ENCODE results near the gene TMEM158. TPM values are rescaled to one million over a fixed set of nuclear protein-coding genes. Genes with fewer than 3 reads are reported as not detected.

TMEM158 gene
- polyA plus RNA-seq, 1 donor (not counting 4 experiments of a cell fraction or from before 2014, with no cell fraction given) = 2.0 TPM

GRCh38 chr3:45224824-45225464 lies 1.1 kb downstream of the TMEM158 start:
- no peak for TF ChIP-seq EZH2 (IDR thresholded peaks at IDR 0.05; ENCODE audit: low read length)
- TF ChIP-seq, protein P1, sequence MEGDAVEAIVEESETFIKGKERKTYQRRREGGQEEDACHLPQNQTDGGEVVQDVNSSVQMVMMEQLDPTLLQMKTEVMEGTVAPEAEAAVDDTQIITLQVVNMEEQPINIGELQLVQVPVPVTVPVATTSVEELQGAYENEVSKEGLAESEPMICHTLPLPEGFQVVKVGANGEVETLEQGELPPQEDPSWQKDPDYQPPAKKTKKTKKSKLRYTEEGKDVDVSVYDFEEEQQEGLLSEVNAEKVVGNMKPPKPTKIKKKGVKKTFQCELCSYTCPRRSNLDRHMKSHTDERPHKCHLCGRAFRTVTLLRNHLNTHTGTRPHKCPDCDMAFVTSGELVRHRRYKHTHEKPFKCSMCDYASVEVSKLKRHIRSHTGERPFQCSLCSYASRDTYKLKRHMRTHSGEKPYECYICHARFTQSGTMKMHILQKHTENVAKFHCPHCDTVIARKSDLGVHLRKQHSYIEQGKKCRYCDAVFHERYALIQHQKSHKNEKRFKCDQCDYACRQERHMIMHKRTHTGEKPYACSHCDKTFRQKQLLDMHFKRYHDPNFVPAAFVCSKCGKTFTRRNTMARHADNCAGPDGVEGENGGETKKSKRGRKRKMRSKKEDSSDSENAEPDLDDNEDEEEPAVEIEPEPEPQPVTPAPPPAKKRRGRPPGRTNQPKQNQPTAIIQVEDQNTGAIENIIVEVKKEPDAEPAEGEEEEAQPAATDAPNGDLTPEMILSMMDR (optimal IDR thresholded peaks at IDR 0.05 in 1 of 3, IDR thresholded peaks at IDR 0.05 in 1 of 3, conservative IDR thresholded peaks at IDR 0.05 in 1 of 3; ENCODE audit: extremely low read depth in 1 of 3, insufficient read depth in 2 of 3, low read length in 3 of 3) = peak; percentile 12 to 88 (median 53)
- H3K4me1 ChIP-seq (ENCODE audit: control insufficient read depth, extremely low read depth, insufficient read depth, low read length) = peaks cover 17% of the 10 kb centered on the region
- peaks cover 16% of the 10 kb centered on the region for H3K27me3 ChIP-seq (ENCODE audit: control insufficient read depth, extremely low read depth, insufficient read depth, low read length)
- peak overlapping the region; percentile 52 to 76 (median 73) for H3K4me3 ChIP-seq (ENCODE audit: control insufficient read depth in 2 of 3, extremely low read depth in 1 of 3, insufficient read depth in 2 of 3, low read depth in 1 of 3, low read length in 3 of 3)
- dilution Hi-C loops (cut with MboI; ENCODE audit: extremely low pct_ligation_motif_present, low sequenced_read_pairs) = no loop called here
- H3K36me3 ChIP-seq (ENCODE audit: control insufficient read depth in 2 of 2, extremely low read depth in 1 of 2, insufficient read depth in 2 of 2, low read length in 2 of 2) = no peaks in the 10 kb centered on the region
- H3K4me2 ChIP-seq (ENCODE audit: control insufficient read depth, extremely low read depth, insufficient read depth, low read depth, low read length) = peak overlapping the region; percentile 80
- H2AFZ ChIP-seq (ENCODE audit: control insufficient read depth, low read length) = peak overlapping the region; percentile 83
- no peaks in the 10 kb centered on the region for H3K79me2 ChIP-seq (ENCODE audit: control insufficient read depth, insufficient read depth, low read length)
- no peaks in the 10 kb centered on the region for H4K20me1 ChIP-seq (ENCODE audit: control insufficient read depth, extremely low read depth, insufficient read depth, low read length)
- no peak for FAIRE-seq
- H3K9ac ChIP-seq (ENCODE audit: control insufficient read depth, extremely low read depth, insufficient read depth, low read length) = peak overlapping the region; percentile 70
- no peak for DNase-seq (ENCODE audit: low read depth, low spot score)
- H3K27ac ChIP-seq (ENCODE audit: control insufficient read depth, insufficient read depth, low read length) = peak overlapping the region; percentile 40
- H3K9me1 ChIP-seq (ENCODE audit: control insufficient read depth, extremely low read depth, insufficient read depth, low read length) = no peaks in the 10 kb centered on the region
- no peaks in the 10 kb centered on the region for H3K9me3 ChIP-seq (ENCODE audit: control insufficient read depth, low read depth, low read length)

DNA sequence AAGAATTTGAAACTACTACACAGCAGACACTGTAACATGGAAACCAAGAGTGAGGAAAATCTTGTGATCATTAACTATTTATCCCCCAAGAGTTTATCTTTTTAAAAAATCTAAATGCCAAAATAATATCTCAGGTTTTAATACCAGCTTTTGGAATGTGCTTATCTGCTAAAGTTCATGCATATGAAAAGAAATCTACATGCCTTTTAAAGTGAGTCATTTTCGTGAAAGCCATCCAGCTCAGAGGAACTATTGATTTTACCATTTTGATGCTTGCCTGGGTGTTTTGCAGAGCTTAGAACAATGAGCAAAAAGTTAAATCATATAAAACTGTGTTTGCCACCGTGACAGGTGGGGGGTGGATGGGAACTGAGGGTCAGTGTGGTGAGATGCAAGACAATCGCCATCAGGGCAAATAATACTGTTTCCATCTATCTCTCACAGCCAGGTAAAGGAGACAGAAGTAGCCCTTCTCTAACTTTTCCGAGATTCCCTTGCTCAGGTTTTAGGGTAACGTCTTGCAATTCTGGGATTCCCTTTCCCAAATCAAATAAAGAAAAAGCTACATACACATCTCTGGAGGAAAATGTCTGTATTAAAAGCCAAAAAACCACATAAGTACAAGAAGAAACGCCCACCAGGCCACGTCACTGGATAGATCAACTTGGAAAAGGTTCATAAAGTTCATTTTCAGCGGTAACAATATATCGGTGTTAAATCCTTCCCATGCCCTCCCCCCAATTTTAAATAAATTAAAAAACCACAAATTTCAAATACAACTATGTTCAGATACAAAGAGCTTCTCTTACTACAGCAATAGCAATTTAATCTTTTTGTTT lies 2.0 kb downstream of the TMEM158 start:
- dilution Hi-C loops (cut with MboI; ENCODE audit: extremely low pct_ligation_motif_present, low sequenced_read_pairs) = no loop called here
- peak overlapping the region; percentile 52 to 76 (median 73) for H3K4me3 ChIP-seq (ENCODE audit: control insufficient read depth in 2 of 3, extremely low read depth in 1 of 3, insufficient read depth in 2 of 3, low read depth in 1 of 3, low read length in 3 of 3)
- TF ChIP-seq EZH2 (IDR thresholded peaks at IDR 0.05; ENCODE audit: low read length) = no peak
- TF ChIP-seq, protein P1 (optimal IDR thresholded peaks at IDR 0.05 in 1 of 3, IDR thresholded peaks at IDR 0.05 in 1 of 3, conservative IDR thresholded peaks at IDR 0.05 in 1 of 3; ENCODE audit: extremely low read depth in 1 of 3, insufficient read depth in 2 of 3, low read length in 3 of 3) = no peak

More for the DNA sequence above, 2.0 kb downstream of the TMEM158 start:
- Histone ChIP-seq H3K9me3 (ENCODE audit: control insufficient read depth, low read depth, low read length) (no peaks in the 10 kb centered on the region), H3K27me3 (ENCODE audit: control insufficient read depth, extremely low read depth, insufficient read depth, low read length) (peaks cover 11% of the 10 kb centered on the region), H3K9ac (ENCODE audit: control insufficient read depth, extremely low read depth, insufficient read depth, low read length) (peak overlapping the region; percentile 70), H2AFZ (ENCODE audit: control insufficient read depth, low read length) (no peak overlapping the region), H3K9me1 (ENCODE audit: control insufficient read depth, extremely low read depth, insufficient read depth, low read length) (no peaks in the 10 kb centered on the region), H3K36me3 (ENCODE audit: control insufficient read depth in 2 of 2, extremely low read depth in 1 of 2, insufficient read depth in 2 of 2, low read length in 2 of 2) (no peaks in the 10 kb centered on the region), H4K20me1 (ENCODE audit: control insufficient read depth, extremely low read depth, insufficient read depth, low read length) (no peaks in the 10 kb centered on the region), H3K79me2 (ENCODE audit: control insufficient read depth, insufficient read depth, low read length) (no peaks in the 10 kb centered on the region), H3K27ac (ENCODE audit: control insufficient read depth, insufficient read depth, low read length) (no peak overlapping the region), H3K4me1 (ENCODE audit: control insufficient read depth, extremely low read depth, insufficient read depth, low read length) (peaks cover 21% of the 10 kb centered on the region), H3K4me2 (ENCODE audit: control insufficient read depth, extremely low read depth, insufficient read depth, low read depth, low read length) (peak overlapping the region; percentile 80)
- DNase-seq (ENCODE audit: low read depth, low spot score) (no peak), FAIRE-seq (peak; percentile 63)
